K562 treated with DMSO at 1 percent for 12 hours (cell line): ENCODE results near the gene ADIPOQ. TPM values are rescaled to one million over a fixed set of nuclear protein-coding genes. Genes with fewer than 3 reads are reported as not detected.

Source experiments
- total RNA-seq: library from RNA; unstranded; fragments of 300-600 nt; gene quantifications from 2 replicates; pipeline ENCODE4 v1.2.3, GENCODE V29; 2022; ENCODE audit not compliant: insufficient read depth

Gene ADIPOQ
- not detected in 2 replicates for total RNA-seq

GRCh38 chr3:186842426-186843038, at the start of gene ADIPOQ:
ADIPOQ (plus strand) TSS chr3:186842710; CDS start chr3:186853059, 10,349 bp downstream.

GRCh38 chr3:186806089-186807055, 36.1 kb upstream of the ADIPOQ start, which contains the start of gene RFC4:
RFC4 (minus strand) TSS chr3:186806482; CDS start chr3:186804713, 1,769 bp downstream.

Other genes with a start within 250 kb of the ADIPOQ start
- gene AHSG, start 229.7 kb upstream of the ADIPOQ start, total RNA-seq, result not detected in 2 replicates
- not detected in 2 replicates for gene FETUB, start 202.3 kb upstream of the ADIPOQ start, total RNA-seq
- gene HRG, start 176.7 kb upstream of the ADIPOQ start, total RNA-seq, result not detected in 2 replicates
- not detected in 2 replicates for gene KNG1, start 125.4 kb upstream of the ADIPOQ start, total RNA-seq
- 136 and 219 TPM in 2 replicates for gene EIF4A2, start 59.1 kb upstream of the ADIPOQ start, total RNA-seq
- 111 and 193 TPM in 2 replicates for gene RFC4, start 36.2 kb upstream of the ADIPOQ start, total RNA-seq
- 19.3 and 50.2 TPM in 2 replicates for gene ST6GAL1, start 87.8 kb downstream of the ADIPOQ start, total RNA-seq